ENCODE results near the gene ADAMTS9. TPM values are rescaled to one million over a fixed set of nuclear protein-coding genes. Genes with fewer than 3 reads are reported as not detected.

The ADAMTS9 gene
- total and polyA plus RNA-seq, 9 of the 15 experiments (the other 6 are each of a cell fraction or from before 2014, with no cell fraction given) = 0.05 to 0.32 (median 0.13) TPM; not detected in 2

DNA sequence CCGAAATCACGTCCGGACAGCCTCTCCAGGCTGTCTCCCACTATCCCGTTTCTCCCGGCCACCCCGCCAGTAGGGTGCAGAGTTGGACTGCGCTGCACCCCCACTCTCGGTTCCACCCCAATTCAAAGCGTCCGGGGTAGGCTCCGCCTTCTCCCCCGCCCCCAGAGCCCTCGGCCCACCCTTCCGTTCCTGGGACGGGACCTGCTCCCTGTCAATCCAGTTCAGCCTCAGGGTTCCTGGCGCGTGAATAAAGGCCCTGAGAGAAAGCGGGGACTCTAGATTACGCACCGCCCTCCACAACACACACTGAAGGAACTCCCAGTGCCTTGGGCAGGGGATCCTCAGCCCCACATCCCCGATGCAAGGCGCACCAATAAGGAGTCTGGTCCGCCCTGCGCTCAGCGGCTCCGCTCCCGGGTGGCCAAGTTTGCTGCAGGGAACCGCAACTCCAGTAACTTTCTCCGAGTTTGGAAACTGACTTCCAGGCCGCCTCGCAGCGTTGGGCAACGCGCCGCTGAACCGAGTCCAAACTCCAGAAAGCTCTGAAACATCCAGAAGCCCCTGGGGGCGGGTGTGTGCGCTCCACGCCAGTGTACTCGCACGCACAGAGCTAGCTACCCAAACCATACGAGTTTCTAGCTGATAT lies 1.9 kb downstream of the ADAMTS9 start:
- intact Hi-C loops (cut with micrococcal nuclease) (no loop called here), in situ Hi-C loops (cut with MboI) (no loop called here)
- H3K27ac ChIP-seq (ENCODE audit: extremely low read depth, low read depth, low read length) = no peak overlapping the region
- H3K9me1 ChIP-seq (ENCODE audit: control insufficient read depth, insufficient read depth, low read length) = no peaks in the 10 kb centered on the region
- peaks cover 0 to 14% of the 10 kb centered on the region in 2 experiments; a peak in 2 of 5 replicates for H3K4me1 ChIP-seq (replicated peaks in 1 of 2; ENCODE audit: control insufficient read depth in 2 of 2, insufficient read depth in 2 of 2, low read length in 2 of 2)
- FAIRE-seq = no peak
- WGBS (ENCODE audit: insufficient coverage, low coverage, missing lambda C conversion rate) = 3% methylated on average over 32 of the region's 42 CpGs
- H3K4me3 ChIP-seq = peak overlapping the region; percentile 15; the same call in 1 of the 2 replicates
- peak; percentile 82 for ATAC-seq
- H3K4me2 ChIP-seq (ENCODE audit: insufficient read depth, low read length) = peak overlapping the region; percentile 41; the same call in 1 of the 2 replicates
- peak; percentile 19 to 42 (median 30) for DNase-seq (ENCODE audit: extremely low read depth in 1 of 4, low spot score in 3 of 4)
- H3K79me2 ChIP-seq (ENCODE audit: control insufficient read depth, insufficient read depth, low read length) = no peaks in the 10 kb centered on the region
- H3K36me3 ChIP-seq (ENCODE audit: control insufficient read depth, insufficient read depth, low read length) = no peaks in the 10 kb centered on the region
- no peak overlapping the region; a peak in 1 of 4 replicates for H3K9ac ChIP-seq (ENCODE audit: insufficient read depth in 1 of 2, low read depth in 2 of 2, low read length in 2 of 2)
- ChIA-PET CTCF (ENCODE audit: low intra/inter-chr PET ratio) (no interaction called here), POLR2A (no interaction called here)
- H3K9me3 ChIP-seq (replicated peaks; ENCODE audit: control insufficient read depth, insufficient read depth, low read depth, low read length) = no peaks in the 10 kb centered on the region
- H2AFZ ChIP-seq (ENCODE audit: low read depth, low read length) = peak overlapping the region; percentile 63
- BruUV-seq (replicated peaks) = no TSS peak
- peaks cover 0 to 7% of the 10 kb centered on the region in 2 experiments; a peak in 3 of 5 replicates for H3K27me3 ChIP-seq (ENCODE audit: control insufficient read depth in 2 of 2, insufficient read depth in 2 of 2, low read length in 2 of 2)
- H4K20me1 ChIP-seq (replicated peaks; ENCODE audit: control insufficient read depth, insufficient read depth, low read length) = no peaks in the 10 kb centered on the region
- TF ChIP-seq MGA (IDR thresholded peaks at IDR 0.05) (no peak), ZNF830 (CRISPR knock-in tag; IDR thresholded peaks at IDR 0.05) (no peak), EGR1 (conservative IDR thresholded peaks at IDR 0.05) (no peak), TAL1 (IDR thresholded peaks at IDR 0.05) (no peak), PKNOX1 (IDR thresholded peaks at IDR 0.05) (peak; percentile 90)

Measured in K562 (cell line).